ENCODE results near the gene CRADD. TPM values are rescaled to one million over a fixed set of nuclear protein-coding genes. Genes with fewer than 3 reads are reported as not detected.

Gene CRADD
- polyA plus RNA-seq, 1 donor, result 19.3 TPM

GRCh38 chr12:93823616-93824391, 146.6 kb downstream of the CRADD start:
- H3K4me1 ChIP-seq (ENCODE audit: control insufficient read depth, insufficient read depth, low read length), result peaks cover 4% of the 10 kb centered on the region
- no peaks in the 10 kb centered on the region for H3K9me3 ChIP-seq (ENCODE audit: control insufficient read depth, low read depth, low read length)
- H3K36me3 ChIP-seq (ENCODE audit: control insufficient read depth, insufficient read depth, low read length), result no peaks in the 10 kb centered on the region
- H3K27ac ChIP-seq (ENCODE audit: low read length), result no peak overlapping the region
- H3K27me3 ChIP-seq (ENCODE audit: control insufficient read depth, insufficient read depth, low read length), result no peaks in the 10 kb centered on the region
- no peak overlapping the region for H3K4me3 ChIP-seq (ENCODE audit: low read length)
- 85% methylated on average over 2 of the region's 8 CpGs for WGBS (ENCODE audit: insufficient coverage, low lambda C conversion rate)
- DNase-seq, result no peak

- 68% methylated on average over 3 of the region's 11 CpGs for WGBS (ENCODE audit: insufficient coverage, low lambda C conversion rate)
- no peaks in the 10 kb centered on the region for H3K9me3 ChIP-seq (ENCODE audit: control insufficient read depth, low read depth, low read length)
These were observed 147.6 kb downstream of the CRADD start for GRCh38 chr12:93824514-93825500.

GRCh38 chr12:93825501-93825888, 148.3 kb downstream of the CRADD start:
- no peaks in the 10 kb centered on the region for H3K36me3 ChIP-seq (ENCODE audit: control insufficient read depth, insufficient read depth, low read length)
- peaks cover 4% of the 10 kb centered on the region for H3K4me1 ChIP-seq (ENCODE audit: control insufficient read depth, insufficient read depth, low read length)
- no peak overlapping the region for H3K27ac ChIP-seq (ENCODE audit: low read length)
- no CpG with 5 or more reads among the region's 3 CpGs for WGBS (ENCODE audit: insufficient coverage, low lambda C conversion rate)
- no peaks in the 10 kb centered on the region for H3K9me3 ChIP-seq (ENCODE audit: control insufficient read depth, low read depth, low read length)
- no peak overlapping the region for H3K4me3 ChIP-seq (ENCODE audit: low read length)
- H3K27me3 ChIP-seq (ENCODE audit: control insufficient read depth, insufficient read depth, low read length), result no peaks in the 10 kb centered on the region
- DNase-seq, result no peak

More at GRCh38 chr12:93824514-93825500, 147.6 kb downstream of the CRADD start:
- Histone ChIP-seq H3K36me3 (ENCODE audit: control insufficient read depth, insufficient read depth, low read length) (no peaks in the 10 kb centered on the region), H3K27me3 (ENCODE audit: control insufficient read depth, insufficient read depth, low read length) (no peaks in the 10 kb centered on the region), H3K27ac (ENCODE audit: low read length) (no peak overlapping the region), H3K4me1 (ENCODE audit: control insufficient read depth, insufficient read depth, low read length) (peaks cover 4% of the 10 kb centered on the region), H3K4me3 (ENCODE audit: low read length) (no peak overlapping the region)
- DNase-seq, result no peak

- Histone ChIP-seq H3K4me3 (ENCODE audit: low read length) (no peak overlapping the region), H3K4me1 (ENCODE audit: control insufficient read depth, insufficient read depth, low read length) (peaks cover 4% of the 10 kb centered on the region), H3K27me3 (ENCODE audit: control insufficient read depth, insufficient read depth, low read length) (no peaks in the 10 kb centered on the region), H3K9me3 (ENCODE audit: control insufficient read depth, low read depth, low read length) (no peaks in the 10 kb centered on the region), H3K27ac (ENCODE audit: low read length) (no peak overlapping the region), H3K36me3 (ENCODE audit: control insufficient read depth, insufficient read depth, low read length) (no peaks in the 10 kb centered on the region)
- 42% methylated on average over 2 of the region's 6 CpGs for WGBS (ENCODE audit: insufficient coverage, low lambda C conversion rate)
- DNase-seq, result no peak
These were observed 148.9 kb downstream of the CRADD start for GRCh38 chr12:93825931-93826555.

- WGBS (ENCODE audit: insufficient coverage, low lambda C conversion rate), result no CpG with 5 or more reads among the region's 6 CpGs
- H3K9me3 ChIP-seq (ENCODE audit: control insufficient read depth, low read depth, low read length), result no peaks in the 10 kb centered on the region
- no peak for DNase-seq
- H3K4me3 ChIP-seq (ENCODE audit: low read length), result no peak overlapping the region
- peaks cover 4% of the 10 kb centered on the region for H3K4me1 ChIP-seq (ENCODE audit: control insufficient read depth, insufficient read depth, low read length)
- no peaks in the 10 kb centered on the region for H3K27me3 ChIP-seq (ENCODE audit: control insufficient read depth, insufficient read depth, low read length)
- H3K27ac ChIP-seq (ENCODE audit: low read length), result no peak overlapping the region
- no peaks in the 10 kb centered on the region for H3K36me3 ChIP-seq (ENCODE audit: control insufficient read depth, insufficient read depth, low read length)
These were observed 150.0 kb downstream of the CRADD start for GRCh38 chr12:93827179-93827578.

- 100% methylated on average over 1 of the region's 2 CpGs for WGBS (ENCODE audit: insufficient coverage, low lambda C conversion rate)
- no peaks in the 10 kb centered on the region for H3K27me3 ChIP-seq (ENCODE audit: control insufficient read depth, insufficient read depth, low read length)
- no peak overlapping the region for H3K4me3 ChIP-seq (ENCODE audit: low read length)
- no peak for DNase-seq
- H3K36me3 ChIP-seq (ENCODE audit: control insufficient read depth, insufficient read depth, low read length), result no peaks in the 10 kb centered on the region
- H3K9me3 ChIP-seq (ENCODE audit: control insufficient read depth, low read depth, low read length), result no peaks in the 10 kb centered on the region
- peaks cover 4% of the 10 kb centered on the region for H3K4me1 ChIP-seq (ENCODE audit: control insufficient read depth, insufficient read depth, low read length)
- no peak overlapping the region for H3K27ac ChIP-seq (ENCODE audit: low read length)
These were observed 150.5 kb downstream of the CRADD start for GRCh38 chr12:93827669-93828068.

- H3K9me3 ChIP-seq (ENCODE audit: control insufficient read depth, low read depth, low read length), result no peaks in the 10 kb centered on the region
- H3K36me3 ChIP-seq (ENCODE audit: control insufficient read depth, insufficient read depth, low read length), result no peaks in the 10 kb centered on the region
- H3K4me1 ChIP-seq (ENCODE audit: control insufficient read depth, insufficient read depth, low read length), result peaks cover 4% of the 10 kb centered on the region
- no peak overlapping the region for H3K27ac ChIP-seq (ENCODE audit: low read length)
- H3K27me3 ChIP-seq (ENCODE audit: control insufficient read depth, insufficient read depth, low read length), result no peaks in the 10 kb centered on the region
- 71% methylated on average over 1 of the region's 2 CpGs for WGBS (ENCODE audit: insufficient coverage, low lambda C conversion rate)
- DNase-seq, result no peak
- no peak overlapping the region for H3K4me3 ChIP-seq (ENCODE audit: low read length)
These were observed 151.8 kb downstream of the CRADD start for GRCh38 chr12:93829016-93829415.

- DNase-seq, result no peak
- H3K4me1 ChIP-seq (ENCODE audit: control insufficient read depth, insufficient read depth, low read length), result no peaks in the 10 kb centered on the region
- no peaks in the 10 kb centered on the region for H3K27me3 ChIP-seq (ENCODE audit: control insufficient read depth, insufficient read depth, low read length)
- H3K36me3 ChIP-seq (ENCODE audit: control insufficient read depth, insufficient read depth, low read length), result no peaks in the 10 kb centered on the region
- H3K9me3 ChIP-seq (ENCODE audit: control insufficient read depth, low read depth, low read length), result no peaks in the 10 kb centered on the region
- no peak overlapping the region for H3K4me3 ChIP-seq (ENCODE audit: low read length)
- H3K27ac ChIP-seq (ENCODE audit: low read length), result no peak overlapping the region
- WGBS (ENCODE audit: insufficient coverage, low lambda C conversion rate), result no CpG with 5 or more reads among the region's 5 CpGs
These were observed 154.2 kb downstream of the CRADD start for GRCh38 chr12:93831374-93831773.

GRCh38 chr12:93832131-93832530, 155.0 kb downstream of the CRADD start:
- H3K4me1 ChIP-seq (ENCODE audit: control insufficient read depth, insufficient read depth, low read length), result no peaks in the 10 kb centered on the region
- H3K36me3 ChIP-seq (ENCODE audit: control insufficient read depth, insufficient read depth, low read length), result no peaks in the 10 kb centered on the region
- H3K9me3 ChIP-seq (ENCODE audit: control insufficient read depth, low read depth, low read length), result no peaks in the 10 kb centered on the region
- H3K27ac ChIP-seq (ENCODE audit: low read length), result no peak overlapping the region
- no peaks in the 10 kb centered on the region for H3K27me3 ChIP-seq (ENCODE audit: control insufficient read depth, insufficient read depth, low read length)
- H3K4me3 ChIP-seq (ENCODE audit: low read length), result no peak overlapping the region
- no peak for DNase-seq
- 80% methylated on average over 1 of the region's 2 CpGs for WGBS (ENCODE audit: insufficient coverage, low lambda C conversion rate)

GRCh38 chr12:93833946-93834345, 156.8 kb downstream of the CRADD start:
- Histone ChIP-seq H3K4me1 (ENCODE audit: control insufficient read depth, insufficient read depth, low read length) (no peaks in the 10 kb centered on the region), H3K4me3 (ENCODE audit: low read length) (no peak overlapping the region), H3K27me3 (ENCODE audit: control insufficient read depth, insufficient read depth, low read length) (no peaks in the 10 kb centered on the region), H3K36me3 (ENCODE audit: control insufficient read depth, insufficient read depth, low read length) (no peaks in the 10 kb centered on the region), H3K27ac (ENCODE audit: low read length) (no peak overlapping the region), H3K9me3 (ENCODE audit: control insufficient read depth, low read depth, low read length) (no peaks in the 10 kb centered on the region)
- DNase-seq, result no peak
- no CpG with 5 or more reads among the region's 6 CpGs for WGBS (ENCODE audit: insufficient coverage, low lambda C conversion rate)
